Neural progenitor cell (in vitro differentiated cells): ENCODE results near the gene HBQ1. TPM values are rescaled to one million over a fixed set of nuclear protein-coding genes. Genes with fewer than 3 reads are reported as not detected.
"Not testable (repeated sequence)": the region's sequence is repeated elsewhere in the genome, so short reads cannot be mapped to it uniquely, and the experiment has no call there.

Experiments used
- DNase-seq: peaks from one replicate; pipeline ENCODE4 v3.0.0-alpha.2; 2016; ENCODE audit warnings: low spot score
- H2AFZ ChIP-seq: fragments of 200-600 bp; sonication (generic); replicated peaks from 2 replicates; pipeline ENCODE4 v1.6.1; 2016; ENCODE audit warnings: antibody characterized with exemption
- H3F3A ChIP-seq: fragments of 200-600 bp; sonication (generic); 2 replicates; pipeline ENCODE4 v1.6.1; 2016; ENCODE audit warnings: antibody characterized with exemption, low read depth
- H3K27ac ChIP-seq: fragments of 200-600 bp; sonication (generic); 2 replicates; pipeline ENCODE4 v1.5.1; 2016; ENCODE audit warnings: mild to moderate bottlenecking
- H3K27me3 ChIP-seq: fragments of 200-600 bp; sonication (generic); 2 replicates; pipeline ENCODE4 v1.6.1; 2016; ENCODE audit warnings: mild to moderate bottlenecking, moderate library complexity
- H3K36me3 ChIP-seq: fragments of 200-600 bp; sonication (generic); 2 replicates; pipeline ENCODE4 v1.5.1; 2016
- H3K4me1 ChIP-seq: fragments of 200-600 bp; sonication (generic); 2 replicates; pipeline ENCODE4 v1.6.1; 2016; ENCODE audit warnings: mixed run types
- H3K4me2 ChIP-seq: fragments of 200-600 bp; sonication (generic); 2 replicates; pipeline ENCODE4 v1.6.1; 2016
- H3K4me3 ChIP-seq: fragments of 200-600 bp; sonication (generic); 2 replicates; pipeline ENCODE4 v1.5.1; 2016
- H3K79me2 ChIP-seq: fragments of 200-600 bp; sonication (generic); 2 replicates; pipeline ENCODE4 v1.6.1; 2016; ENCODE audit warnings: low read depth
- H3K9ac ChIP-seq: fragments of 200-600 bp; sonication (generic); 2 replicates; pipeline ENCODE4 v1.6.1; 2016
- H3K9me3 ChIP-seq: fragments of 200-600 bp; sonication (generic); 2 replicates; pipeline ENCODE4 v1.5.1; 2016; ENCODE audit warnings: low read depth
- H4K20me1 ChIP-seq: fragments of 200-600 bp; sonication (generic); 2 replicates; pipeline ENCODE4 v1.6.1; 2016; ENCODE audit warnings: low read depth
- H3K27ac Mint-ChIP-seq: 3 replicates; pipeline ENCODE4 v1.8.0; 2021; ENCODE audit warnings: mixed read lengths
- H3K27me3 Mint-ChIP-seq: 2 replicates; pipeline ENCODE4 v1.8.0; 2022; ENCODE audit warnings: low read depth, mild to moderate bottlenecking, inconsistent platforms, moderate library complexity, mixed read lengths; ENCODE audit not compliant: insufficient read depth
- H3K36me3 Mint-ChIP-seq: 3 replicates; pipeline ENCODE4 v1.8.0; 2021; ENCODE audit warnings: mixed read lengths
- H3K4me1 Mint-ChIP-seq: 3 replicates; pipeline ENCODE4 v1.8.0; 2021; ENCODE audit warnings: mixed read lengths
- H3K4me3 Mint-ChIP-seq: 3 replicates; pipeline ENCODE4 v1.8.0; 2021; ENCODE audit warnings: mild to moderate bottlenecking, moderate library complexity, mixed read lengths
- H3K9me3 Mint-ChIP-seq: 3 replicates; pipeline ENCODE4 v1.8.0; 2020; ENCODE audit warnings: mixed read lengths
- CTCF ChIP-seq: fragments of 200-600 bp; sonication (generic); IDR thresholded peaks from 2 replicates; pipeline ENCODE4 v1.5.1; 2017; ENCODE audit warnings: antibody characterized with exemption, mild to moderate bottlenecking
- EZH2 ChIP-seq: fragments of 200-600 bp; sonication (generic); IDR thresholded peaks from 2 replicates; pipeline ENCODE4 v1.6.1; 2017; ENCODE audit warnings: antibody characterized with exemption, mild to moderate bottlenecking, moderate library complexity
- EZH2phosphoT487 ChIP-seq: fragments of 200-600 bp; sonication (generic); IDR thresholded peaks from 2 replicates; pipeline ENCODE4 v1.6.1; 2017; ENCODE audit warnings: antibody characterized with exemption
- total RNA-seq: library from RNA; depleted of rRNA; stranded (reverse); fragments of >200 nt; gene quantifications from 2 replicates; pipeline ENCODE4 v1.2.3, GENCODE V29; 2015; ENCODE audit warnings: low replicate concordance

HBQ1 gene
- total RNA-seq, 1 donor from 2014 or later: not detected

- Histone ChIP-seq H3K4me3 (no peak overlapping the region), H2AFZ (no peak overlapping the region), H3K4me1 (no peaks in the 10 kb centered on the region), H3K36me3 (no peaks in the 10 kb centered on the region), H3K27me3 (peaks cover 89% of the 10 kb centered on the region), H3K79me2 (no peaks in the 10 kb centered on the region), H4K20me1 (peaks cover 63% of the 10 kb centered on the region), H3K9me3 (no peaks in the 10 kb centered on the region), H3K4me2 (no peak overlapping the region), H3K9ac (no peak overlapping the region), H3K27ac (no peak overlapping the region), H3F3A (peaks cover 12% of the 10 kb centered on the region)
- no peak for DNase-seq
- Mint-ChIP-seq H3K4me1 (peaks cover 10% of the 10 kb centered on the region), H3K27ac (no peak overlapping the region), H3K36me3 (peaks cover 3% of the 10 kb centered on the region), H3K9me3 (peaks cover 5% of the 10 kb centered on the region), H3K4me3 (peak overlapping the region; percentile 53), H3K27me3 (peaks cover 60% of the 10 kb centered on the region)
- no peak for TF ChIP-seq EZH2phosphoT487
- no peak for TF ChIP-seq CTCF
- no peak for TF ChIP-seq EZH2
These were observed 5.0 kb upstream of the HBQ1 start for GRCh38 chr16:175011-175949.

GRCh38 chr16:176006-176405 lies 4.3 kb upstream of the HBQ1 start:
- DNase-seq, H3K9me3 Mint-ChIP-seq, H2AFZ ChIP-seq, H3K4me1 Mint-ChIP-seq, H3K27ac Mint-ChIP-seq, H3K27ac ChIP-seq, H3K4me3 ChIP-seq, H3K4me1 ChIP-seq, H3K4me2 ChIP-seq, H3K79me2 ChIP-seq, H3K9ac ChIP-seq, H3K9me3 ChIP-seq, H3K36me3 Mint-ChIP-seq, H3K4me3 Mint-ChIP-seq, H3K36me3 ChIP-seq: not testable (repeated sequence)
- H4K20me1 ChIP-seq: peaks cover 63% of the 10 kb centered on the region
- peaks cover 18% of the 10 kb centered on the region for H3F3A ChIP-seq
- TF ChIP-seq EZH2phosphoT487 (peak; percentile 32), EZH2 (peak; percentile 10)
- H3K27me3 ChIP-seq: peaks cover 89% of the 10 kb centered on the region
- peaks cover 53% of the 10 kb centered on the region for H3K27me3 Mint-ChIP-seq

DNA sequence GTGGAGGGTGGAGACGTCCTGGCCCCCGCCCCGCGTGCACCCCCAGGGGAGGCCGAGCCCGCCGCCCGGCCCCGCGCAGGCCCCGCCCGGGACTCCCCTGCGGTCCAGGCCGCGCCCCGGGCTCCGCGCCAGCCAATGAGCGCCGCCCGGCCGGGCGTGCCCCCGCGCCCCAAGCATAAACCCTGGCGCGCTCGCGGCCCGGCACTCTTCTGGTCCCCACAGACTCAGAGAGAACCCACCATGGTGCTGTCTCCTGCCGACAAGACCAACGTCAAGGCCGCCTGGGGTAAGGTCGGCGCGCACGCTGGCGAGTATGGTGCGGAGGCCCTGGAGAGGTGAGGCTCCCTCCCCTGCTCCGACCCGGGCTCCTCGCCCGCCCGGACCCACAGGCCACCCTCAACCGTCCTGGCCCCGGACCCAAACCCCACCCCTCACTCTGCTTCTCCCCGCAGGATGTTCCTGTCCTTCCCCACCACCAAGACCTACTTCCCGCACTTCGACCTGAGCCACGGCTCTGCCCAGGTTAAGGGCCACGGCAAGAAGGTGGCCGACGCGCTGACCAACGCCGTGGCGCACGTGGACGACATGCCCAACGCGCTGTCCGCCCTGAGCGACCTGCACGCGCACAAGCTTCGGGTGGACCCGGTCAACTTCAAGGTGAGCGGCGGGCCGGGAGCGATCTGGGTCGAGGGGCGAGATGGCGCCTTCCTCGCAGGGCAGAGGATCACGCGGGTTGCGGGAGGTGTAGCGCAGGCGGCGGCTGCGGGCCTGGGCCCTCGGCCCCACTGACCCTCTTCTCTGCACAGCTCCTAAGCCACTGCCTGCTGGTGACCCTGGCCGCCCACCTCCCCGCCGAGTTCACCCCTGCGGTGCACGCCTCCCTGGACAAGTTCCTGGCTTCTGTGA lies 3.5 kb upstream of the HBQ1 start, which contains the start of gene HBA1:
Gene HBA1, plus strand, starts transcription at position 204 of the 906 bp plus-strand sequence. Its CDS starts 37 bp downstream, at position 241.
- H3K79me2 ChIP-seq, DNase-seq, H3K4me2 ChIP-seq, H3K36me3 ChIP-seq, H2AFZ ChIP-seq, H3K27ac Mint-ChIP-seq, H3K9me3 ChIP-seq, H3K4me1 Mint-ChIP-seq, H3K9ac ChIP-seq, H3K27ac ChIP-seq, H3K4me1 ChIP-seq, H3K9me3 Mint-ChIP-seq, H3K36me3 Mint-ChIP-seq, H3K4me3 ChIP-seq: not testable (repeated sequence)
- H3K4me3 Mint-ChIP-seq: peak within 1 kb of the TSS; percentile 63
- Histone ChIP-seq H3K27me3 (peaks cover 87% of the 10 kb centered on the region), H4K20me1 (peaks cover 64% of the 10 kb centered on the region), H3F3A (peaks cover 25% of the 10 kb centered on the region)
- peaks cover 50% of the 10 kb centered on the region for H3K27me3 Mint-ChIP-seq
- TF ChIP-seq EZH2phosphoT487 (peak; percentile 91), EZH2 (peak; percentile 94)

- DNase-seq: peak; percentile 39
- Histone ChIP-seq H3K9ac (no peak overlapping the region), H3K9me3 (no peaks in the 10 kb centered on the region), H3F3A (peaks cover 30% of the 10 kb centered on the region), H3K36me3 (no peaks in the 10 kb centered on the region), H3K4me2 (no peak overlapping the region), H3K79me2 (no peaks in the 10 kb centered on the region), H4K20me1 (peaks cover 66% of the 10 kb centered on the region), H3K27ac (no peak overlapping the region), H2AFZ (no peak overlapping the region), H3K27me3 (peaks cover 82% of the 10 kb centered on the region), H3K4me3 (no peak overlapping the region), H3K4me1 (no peaks in the 10 kb centered on the region)
- Mint-ChIP-seq H3K9me3 (peaks cover 2% of the 10 kb centered on the region), H3K4me3 (peak overlapping the region; percentile 63), H3K27me3 (peaks cover 50% of the 10 kb centered on the region), H3K4me1 (peaks cover 10% of the 10 kb centered on the region), H3K36me3 (no peaks in the 10 kb centered on the region), H3K27ac (no peak overlapping the region)
- TF ChIP-seq EZH2phosphoT487 (peak; percentile 86), EZH2 (peak; percentile 95), CTCF (no peak)
These were observed 2.9 kb upstream of the HBQ1 start for GRCh38 chr16:177394-177822.
